ENCODE data around the gene GPR132. TPM values are rescaled to one million over a fixed set of nuclear protein-coding genes. Genes with fewer than 3 reads are reported as not detected.
A peak's percentile ranks its signal among the peaks of the same experiment; 100 is the strongest.
"Not testable (repeated sequence)": the region's sequence is repeated elsewhere in the genome, so short reads cannot be mapped to it uniquely, and the experiment has no call there.

The GPR132 gene
- total RNA-seq, 2 donors from 2014 or later: 1.8 to 3.1 TPM

GRCh38 chr14:105030836-105031396 is 34.3 kb downstream of the GPR132 start:
- intact Hi-C loops (cut with DNase I): no loop called here
- DNase-seq (ENCODE audit: low spot score): no peak

DNA sequence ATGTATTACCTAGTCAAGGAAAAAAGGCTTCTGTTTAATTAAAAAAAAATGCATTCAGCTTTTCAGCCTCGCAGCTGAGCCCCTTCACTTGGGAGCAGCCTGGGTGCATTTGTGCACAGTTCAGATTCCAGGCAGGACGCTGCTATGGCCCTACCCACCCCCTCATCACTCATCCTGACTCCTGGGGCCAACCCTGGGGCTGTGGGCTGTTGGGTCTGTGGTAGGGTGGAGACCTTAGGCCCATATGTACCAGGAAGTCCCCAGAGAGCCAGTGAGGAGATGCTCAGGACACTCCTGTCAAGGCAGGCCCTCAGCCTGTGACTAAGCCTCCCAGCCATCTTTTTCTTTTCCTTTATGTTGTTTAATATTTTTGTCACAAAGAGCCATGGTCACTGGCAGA is 35.0 kb downstream of the GPR132 start:
- intact Hi-C loops (cut with DNase I): no loop called here
- DNase-seq (ENCODE audit: low spot score): no peak

GRCh38 chr14:105029402-105029801 is 35.8 kb downstream of the GPR132 start:
- intact Hi-C loops (cut with DNase I): no loop called here
- peak; percentile 46 for DNase-seq (ENCODE audit: low spot score)

DNA sequence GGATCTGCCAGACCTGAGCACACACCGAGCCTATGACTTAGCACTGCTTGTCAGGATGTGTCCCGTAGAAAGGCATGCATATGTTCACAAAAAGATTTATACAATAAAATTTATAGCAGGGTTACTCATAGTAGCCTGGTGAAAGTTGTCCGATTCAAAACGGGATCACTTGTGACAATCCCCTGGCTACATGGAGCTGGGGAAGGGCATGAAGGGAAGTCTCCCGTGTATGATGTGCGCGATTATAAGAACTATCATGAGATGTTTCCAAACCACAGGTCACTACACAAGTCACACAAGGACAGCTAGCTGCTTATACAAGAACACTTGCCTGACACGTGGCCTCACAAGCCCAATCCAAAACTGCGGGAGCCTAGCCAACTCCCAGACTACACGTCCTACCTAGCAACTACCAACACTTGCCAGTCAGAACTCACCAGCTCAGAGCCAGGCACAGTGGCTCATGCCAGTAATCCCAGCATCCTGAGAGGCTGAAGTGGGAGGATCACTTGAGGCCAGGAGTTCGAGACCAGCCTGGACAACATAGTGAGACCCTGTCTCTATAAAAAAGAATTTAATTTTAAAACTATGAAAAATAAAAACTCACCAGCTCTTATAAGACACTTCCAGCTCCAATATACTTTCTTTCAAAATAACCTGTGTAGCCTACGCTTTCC is 36.8 kb downstream of the GPR132 start:
- peak; percentile 59 for DNase-seq (ENCODE audit: low spot score)
- intact Hi-C loops (cut with DNase I): no loop called here

DNA sequence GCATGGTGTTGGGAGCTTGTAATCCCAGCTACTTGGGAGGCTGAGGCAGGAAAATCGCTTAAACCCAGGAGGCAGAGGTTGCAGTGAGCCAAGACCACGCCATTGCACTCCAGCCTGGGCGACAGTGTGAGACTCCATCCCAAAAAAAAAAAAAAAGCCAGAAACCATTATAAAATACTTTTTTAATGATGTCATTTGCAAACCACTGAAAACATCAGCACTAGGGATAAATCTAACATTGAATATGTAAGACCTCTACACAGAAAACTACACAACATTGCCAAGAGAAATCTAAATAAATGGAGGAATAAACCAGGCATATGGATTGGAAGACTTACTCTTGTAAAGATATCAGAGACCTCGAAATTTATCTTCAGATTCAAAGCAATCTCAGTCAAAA is 37.5 kb downstream of the GPR132 start:
- intact Hi-C loops (cut with DNase I): not testable (repeated sequence)

DNA sequence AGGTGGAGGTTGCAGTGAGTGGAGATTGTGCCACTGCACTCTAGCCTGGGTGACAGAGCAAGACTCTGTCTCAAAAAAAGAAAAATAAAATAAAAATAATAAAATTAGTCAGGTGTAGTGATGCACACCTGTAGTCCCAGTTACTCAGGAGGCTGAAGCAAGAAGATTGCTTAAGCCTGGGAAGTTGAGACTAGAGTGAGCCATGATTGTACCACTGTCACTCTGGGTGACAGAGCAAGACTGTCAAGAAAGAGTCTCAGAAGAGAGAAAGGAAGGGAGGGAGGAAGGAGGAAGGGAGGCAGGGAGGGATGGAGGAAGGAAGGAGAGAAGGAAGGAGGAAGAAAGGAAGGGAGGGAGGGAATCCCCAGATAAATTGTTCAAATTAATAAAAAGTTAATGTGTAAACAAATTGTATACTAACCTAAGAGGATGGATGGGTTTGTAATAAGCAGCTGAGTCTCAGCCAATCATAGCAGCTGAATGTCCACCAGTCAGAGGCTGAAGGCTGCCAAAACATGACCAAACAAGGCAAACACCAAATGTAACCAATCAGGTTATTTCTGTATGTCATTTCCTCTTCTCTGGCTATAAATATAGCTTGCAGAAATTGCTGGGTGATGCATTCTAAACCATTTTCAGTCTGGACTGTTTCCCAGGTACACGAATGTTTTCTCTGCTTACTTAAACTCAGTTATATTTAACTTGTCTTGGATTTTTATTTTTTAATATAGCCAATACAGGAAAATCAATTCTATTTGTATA is 38.2 kb downstream of the GPR132 start:
- DNase-seq (ENCODE audit: low spot score): no peak
- intact Hi-C loops (cut with DNase I): no loop called here

More for the DNA sequence above, 37.5 kb downstream of the GPR132 start:
- not testable (repeated sequence) for DNase-seq (ENCODE audit: low spot score)

GRCh38 chr14:105026033-105026785 is 39.0 kb downstream of the GPR132 start:
- DNase-seq (ENCODE audit: low spot score): peak; percentile 55
- intact Hi-C loops (cut with DNase I): no loop called here

- intact Hi-C loops (cut with DNase I): no loop called here
Observed at GRCh38 chr14:105025429-105025828, 39.8 kb downstream of the GPR132 start.

GRCh38 chr14:105023791-105024480 is 41.3 kb downstream of the GPR132 start:
- DNase-seq (ENCODE audit: low spot score): no peak

More at GRCh38 chr14:105025429-105025828, 39.8 kb downstream of the GPR132 start:
- peak; percentile 54 for DNase-seq (ENCODE audit: low spot score)

DNA sequence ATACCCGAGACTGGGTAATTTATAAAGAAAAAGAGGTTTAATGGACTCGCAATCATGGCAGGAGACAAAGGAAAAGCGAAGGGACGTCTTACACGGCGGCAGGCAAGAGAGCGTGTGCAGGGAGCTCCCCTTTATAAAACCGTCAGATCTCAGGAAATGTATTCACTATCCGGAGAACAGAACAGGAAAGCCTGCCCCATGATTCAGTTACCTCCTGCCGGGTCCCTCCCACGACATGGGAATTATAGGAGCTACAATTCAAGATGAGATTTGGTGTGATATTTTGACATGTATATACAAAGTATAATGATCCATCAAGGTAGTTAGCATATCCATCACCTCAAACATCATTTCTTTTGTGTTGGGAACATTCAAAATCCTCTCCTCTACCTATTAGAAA is 42.1 kb downstream of the GPR132 start:
- intact Hi-C loops (cut with DNase I): loop anchor here in 1 of 2 donors (5.0 kb wide), 1 partner anchor 46 kb away; the partner anchor contains the start of gene AHNAK2
- no peak for DNase-seq (ENCODE audit: low spot score)

More at GRCh38 chr14:105023791-105024480, 41.3 kb downstream of the GPR132 start:
- intact Hi-C loops (cut with DNase I): loop anchor here (1.0 to 5.0 kb wide), 2 partner anchors 47 to 53 kb away; partner anchors contain the start of gene AHNAK2 (in 1 of the 2)

DNA sequence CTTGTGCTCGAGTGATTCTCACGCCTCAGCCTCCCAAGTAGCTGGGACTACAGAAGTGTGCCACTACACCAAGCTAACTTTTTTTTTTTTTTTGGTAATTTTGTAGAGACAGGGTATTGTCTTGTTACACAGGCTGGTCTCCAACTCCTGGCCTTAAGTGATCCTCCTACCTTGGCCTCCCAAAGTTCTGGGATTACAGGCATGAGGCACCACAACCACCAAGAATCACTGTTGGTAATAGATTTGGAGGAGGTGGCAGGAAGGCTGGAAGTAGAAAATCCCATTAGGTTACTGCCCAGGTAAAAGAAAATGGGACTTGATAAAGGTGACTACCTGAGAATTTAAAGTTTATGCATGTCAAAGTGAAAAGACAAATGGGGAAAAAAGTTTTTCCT is 43.0 kb downstream of the GPR132 start:
- DNase-seq (ENCODE audit: low spot score): no peak
- intact Hi-C loops (cut with DNase I): loop anchor here in 1 of 2 donors (5.0 kb wide), 1 partner anchor 45 kb away; the partner anchor contains the start of gene AHNAK2

DNA sequence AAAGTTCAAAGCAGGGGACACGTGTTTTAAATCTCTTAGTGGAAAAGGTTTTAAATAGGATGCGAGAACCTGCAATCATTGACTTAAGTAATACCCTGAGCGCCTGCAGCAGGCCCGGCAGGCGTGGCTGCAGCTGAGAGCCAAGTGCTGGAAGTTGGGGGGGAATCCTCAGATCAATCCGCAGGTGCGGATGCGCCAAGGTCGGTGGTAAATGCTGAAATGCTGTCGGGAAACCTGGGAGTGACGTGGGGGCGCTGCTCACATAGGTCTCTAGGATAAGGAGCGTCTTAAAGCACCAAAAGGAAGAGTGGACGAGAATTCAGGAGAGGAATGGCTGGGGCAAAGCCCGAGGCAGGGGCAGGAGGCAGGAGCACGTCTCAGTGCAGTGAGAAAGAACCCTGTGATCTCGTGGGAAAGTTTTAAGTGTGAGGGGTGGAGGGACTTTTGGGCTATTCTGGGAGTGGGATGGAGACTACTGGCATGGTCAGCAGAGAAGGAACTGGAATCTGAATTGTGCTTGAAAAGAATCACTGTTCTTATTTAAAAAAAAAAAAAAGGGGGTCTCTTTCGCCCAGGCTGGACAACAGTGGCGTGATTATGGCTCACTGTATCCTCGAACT is 43.5 kb downstream of the GPR132 start:
- intact Hi-C loops (cut with DNase I): loop anchor here in 1 of 2 donors (5.0 kb wide), 1 partner anchor 44 kb away; the partner anchor contains the start of gene AHNAK2
- DNase-seq (ENCODE audit: low spot score): peak; percentile 79

DNA sequence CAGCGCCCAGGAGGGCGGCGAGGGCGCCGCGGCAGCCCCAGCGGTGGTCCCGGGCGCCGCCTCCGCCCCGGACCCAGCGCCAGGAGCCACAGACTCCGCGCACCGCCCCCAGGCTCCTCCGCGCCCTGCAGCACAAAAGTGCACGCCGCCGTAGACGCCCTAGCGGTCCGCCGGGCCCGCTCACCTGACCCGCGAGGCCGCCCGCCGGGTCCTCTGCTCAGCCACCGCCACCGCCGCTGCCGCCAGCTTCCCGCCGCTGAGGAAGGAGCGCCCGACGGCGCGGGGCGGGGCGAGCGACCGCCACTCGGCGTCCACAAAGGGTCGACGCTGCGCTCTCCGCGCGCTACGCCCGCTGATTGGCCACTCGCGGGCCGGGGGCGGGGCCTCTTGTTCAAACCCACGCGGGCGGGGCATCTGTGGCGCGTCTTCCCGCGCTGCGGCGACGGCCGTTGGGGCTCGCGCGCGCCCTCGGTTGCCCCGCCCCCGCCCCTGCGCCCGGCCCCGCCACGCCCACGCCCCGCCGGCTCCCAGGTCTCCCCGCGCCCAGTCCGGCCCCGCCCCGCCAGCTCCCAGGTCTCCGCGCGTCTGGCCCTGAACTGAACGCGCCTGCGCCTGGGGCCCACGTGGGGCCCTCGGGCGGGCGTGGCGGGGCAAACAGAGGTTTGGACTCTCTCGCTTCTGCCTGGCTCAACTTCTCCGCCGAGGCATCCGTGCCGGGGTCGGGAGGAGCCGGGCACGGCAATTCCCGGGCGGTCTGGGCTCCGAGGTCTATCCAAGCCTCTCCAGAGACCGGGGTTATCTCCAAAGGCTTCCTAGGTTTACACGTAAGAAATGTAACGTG is 44.2 kb downstream of the GPR132 start, which contains the start of gene CDCA4:
CDCA4 (minus strand) TSS at position 269 of the 841 bp plus-strand sequence. CDS start 9,154 bp downstream, outside the sequence.
- intact Hi-C loops (cut with DNase I): loop anchor here in 1 of 2 donors (5.0 kb wide), 1 partner anchor 44 kb away; the partner anchor contains the start of gene AHNAK2
- DNase-seq (ENCODE audit: low spot score): peak; percentile 99

DNA sequence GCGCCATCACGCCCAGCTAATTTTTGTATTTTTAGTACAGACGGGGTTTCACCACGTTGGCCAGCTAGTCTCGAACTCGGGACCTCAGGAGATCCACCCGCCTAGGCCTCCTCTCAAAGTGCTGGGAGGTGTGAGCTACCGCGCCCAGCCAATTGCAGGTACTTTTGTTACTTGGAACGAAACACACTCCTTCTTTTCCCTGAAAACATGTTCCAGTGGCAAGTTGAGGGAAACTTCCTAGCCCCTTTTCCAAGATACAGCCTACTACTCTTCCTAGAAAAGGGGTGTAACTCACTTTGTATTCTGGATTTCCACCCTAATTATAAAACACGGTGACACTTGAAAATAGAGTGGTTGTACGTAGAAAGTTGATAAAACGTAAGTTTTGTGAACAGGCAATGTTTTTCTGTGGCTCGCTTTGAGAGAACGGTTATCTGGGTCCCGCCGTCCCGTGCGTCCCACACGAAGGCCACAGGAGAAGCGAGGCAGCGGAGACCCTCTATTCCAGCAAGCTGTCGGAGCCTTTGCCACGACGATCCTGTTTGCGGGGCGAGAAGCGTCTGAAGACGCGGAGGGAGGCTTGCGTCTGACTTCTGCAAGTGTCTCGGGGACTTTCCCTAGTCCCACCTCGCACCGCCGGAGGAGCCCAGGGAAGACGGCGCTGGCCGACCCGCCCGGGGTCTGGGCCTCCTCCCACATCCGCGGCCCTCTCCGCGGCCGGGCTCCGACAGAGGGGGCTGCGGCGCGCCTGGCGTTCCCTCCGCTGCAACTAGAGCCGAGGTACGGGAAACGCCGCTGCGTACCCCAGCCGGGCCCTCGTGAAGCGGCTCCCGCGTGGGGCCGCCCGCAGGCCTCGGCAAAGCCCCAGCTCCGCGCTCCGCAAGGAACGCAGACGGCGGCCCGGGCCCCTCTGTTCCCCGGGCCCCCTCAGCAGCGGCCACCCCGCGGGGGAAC is 45.1 kb downstream of the GPR132 start:
- DNase-seq (ENCODE audit: low spot score): peak; percentile 84
- intact Hi-C loops (cut with DNase I): loop anchor here in 1 of 2 donors (5.0 kb wide), 1 partner anchor 43 kb away; the partner anchor contains the start of gene AHNAK2

DNA sequence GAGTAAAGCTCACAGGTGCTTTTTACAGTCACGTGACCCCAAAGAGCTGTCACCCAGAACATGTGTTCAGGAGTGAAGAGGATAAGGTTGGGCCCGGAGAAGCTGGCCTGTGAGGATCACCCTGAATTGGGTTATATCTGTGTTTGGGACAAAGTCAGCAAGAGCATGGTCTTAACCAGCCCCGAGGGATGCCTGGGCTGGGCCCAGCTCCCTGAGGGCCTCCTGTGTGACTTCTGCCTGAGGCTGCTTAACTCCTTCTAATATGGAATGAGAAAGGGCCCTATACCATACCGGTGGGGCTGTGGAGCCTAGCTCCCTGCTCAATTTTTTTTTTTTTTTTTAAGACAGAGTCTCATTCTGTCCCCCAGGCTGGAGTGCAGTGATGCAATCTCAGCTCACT is 46.8 kb downstream of the GPR132 start:
- intact Hi-C loops (cut with DNase I): no loop called here
- DNase-seq (ENCODE audit: low spot score): peak; percentile 40

DNA sequence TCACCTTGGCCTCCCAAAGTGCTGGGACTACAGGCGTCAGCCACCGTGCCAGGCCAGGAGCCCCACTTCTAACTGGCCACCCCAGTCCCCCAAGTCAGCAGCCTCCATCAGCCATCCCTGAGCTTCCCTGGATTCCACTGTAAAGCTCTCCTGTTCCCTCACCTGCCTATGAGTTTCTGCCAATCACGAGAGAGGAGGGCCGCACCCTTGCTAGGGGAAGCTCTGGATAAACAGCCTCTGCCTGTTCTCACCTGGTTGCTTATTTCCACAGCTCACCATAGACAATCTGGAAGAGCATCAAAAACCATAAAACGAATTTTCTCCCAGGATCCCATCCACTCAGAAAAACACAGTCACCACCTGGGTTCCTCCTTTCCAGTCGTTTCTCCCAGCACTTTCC is 49.3 kb downstream of the GPR132 start:
- intact Hi-C loops (cut with DNase I): no loop called here
- DNase-seq (ENCODE audit: low spot score): peak; percentile 26

All from posterior vena cava (tissue), 2 donors.